GM23338 (cell line): ENCODE data around the gene CXCL9. TPM values are rescaled to one million over a fixed set of nuclear protein-coding genes. Genes with fewer than 3 reads are reported as not detected.

Source experiments
- ATAC-seq: fragments of 200-7000 bp; cut with Tn5 transposase; 3 replicates; pipeline ENCODE4 v1.9.1; 2020
- DNase-seq: peaks from one replicate; pipeline ENCODE4 v3.0.0-alpha.2; 2015; ENCODE audit warnings: low spot score
- H2AFZ ChIP-seq: fragments of 200-600 bp; sonication (generic); 2 replicates; pipeline ENCODE4 v1.8.0; 2016; ENCODE audit warnings: antibody characterized with exemption, mild to moderate bottlenecking, moderate library complexity
- H3F3A ChIP-seq: fragments of 200-600 bp; sonication (generic); replicated peaks from 2 replicates; pipeline ENCODE4 v1.8.0; 2017; ENCODE audit warnings: antibody characterized with exemption, mixed run types, low read depth
- H3K27ac ChIP-seq: fragments of 200-600 bp; sonication (generic); 2 replicates; pipeline ENCODE4 v1.6.1; 2016; ENCODE audit warnings: low read depth
- H3K27me3 ChIP-seq: fragments of 200-600 bp; sonication (generic); 2 replicates; pipeline ENCODE4 v1.8.0; 2016; ENCODE audit warnings: mild to moderate bottlenecking, mixed run types, moderate library complexity; ENCODE audit not compliant: insufficient read depth
- H3K36me3 ChIP-seq: fragments of 200-600 bp; sonication (generic); 2 replicates; pipeline ENCODE4 v1.8.0; 2016; ENCODE audit warnings: mild to moderate bottlenecking; ENCODE audit not compliant: insufficient read depth
- H3K4me1 ChIP-seq: fragments of 200-600 bp; sonication (generic); 2 replicates; pipeline ENCODE4 v1.8.0; 2016; ENCODE audit warnings: mild to moderate bottlenecking, moderate library complexity; ENCODE audit not compliant: insufficient read depth
- H3K4me2 ChIP-seq: fragments of 200-600 bp; sonication (generic); 2 replicates; pipeline ENCODE4 v1.7.1; 2017; ENCODE audit warnings: mixed run types
- H3K4me3 ChIP-seq: fragments of 200-600 bp; sonication (generic); 2 replicates; pipeline ENCODE4 v1.6.1; 2016; ENCODE audit warnings: mixed run types
- H3K79me2 ChIP-seq: fragments of 200-600 bp; sonication (generic); replicated peaks from 2 replicates; pipeline ENCODE4 v1.8.0; 2017; ENCODE audit warnings: mild to moderate bottlenecking; ENCODE audit not compliant: insufficient read depth
- H3K9me2 ChIP-seq: fragments of 200-600 bp; sonication (generic); 2 replicates; pipeline ENCODE4 v1.8.0; 2017; ENCODE audit not compliant: insufficient read depth
- H4K20me1 ChIP-seq: fragments of 200-600 bp; sonication (generic); replicated peaks from 2 replicates; pipeline ENCODE4 v1.8.0; 2017; ENCODE audit warnings: mild to moderate bottlenecking; ENCODE audit not compliant: insufficient read depth
- H3K27ac Mint-ChIP-seq: 2 replicates; pipeline ENCODE4 v1.8.0; 2020; ENCODE audit warnings: inconsistent platforms, mild to moderate bottlenecking, moderate library complexity, mixed read lengths
- H3K27me3 Mint-ChIP-seq: 3 replicates; pipeline ENCODE4 v1.8.0; 2022; ENCODE audit warnings: low read depth, mild to moderate bottlenecking, moderate library complexity, mixed read lengths, inconsistent platforms; ENCODE audit not compliant: insufficient read depth, poor library complexity
- H3K36me3 Mint-ChIP-seq: 3 replicates; pipeline ENCODE4 v1.8.0; 2021; ENCODE audit warnings: low read depth, mild to moderate bottlenecking, inconsistent platforms, moderate library complexity, mixed read lengths
- H3K4me1 Mint-ChIP-seq: 3 replicates; pipeline ENCODE4 v1.8.0; 2020; ENCODE audit warnings: mild to moderate bottlenecking, inconsistent platforms, mixed read lengths
- H3K4me3 Mint-ChIP-seq: 3 replicates; pipeline ENCODE4 v1.8.0; 2021; ENCODE audit warnings: moderate library complexity, mild to moderate bottlenecking, inconsistent platforms, mixed read lengths
- H3K9me3 Mint-ChIP-seq: 3 replicates; pipeline ENCODE4 v1.8.0; 2020; ENCODE audit warnings: moderate library complexity, mild to moderate bottlenecking, inconsistent platforms, mixed read lengths
- CREB1 ChIP-seq: fragments of 250-450 bp; sonication (Bioruptor Pico); IDR thresholded peaks from 2 replicates; pipeline ENCODE4 v1.5.0; 2020; ENCODE audit warnings: low read depth, mild to moderate bottlenecking, moderate library complexity
- CTCF ChIP-seq, 2 experiments: fragments of 200-600 bp in 1 of 2; sonication (generic) in 1 of 2; conservative IDR thresholded peaks; 2 replicates each; pipeline versions ENCODE4 v1.5.1 to v1.6.1; 2016 to 2017; ENCODE audit warnings: antibody characterized with exemption in 2 of 2, low read depth in 2 of 2, mild to moderate bottlenecking in 2 of 2, moderate library complexity in 1 of 2
- ETS1 ChIP-seq: IDR thresholded peaks from 2 replicates; pipeline ENCODE4 v1.6.1; 2016; ENCODE audit warnings: antibody characterized with exemption
- EZH2 ChIP-seq: fragments of 200-600 bp; sonication (generic); IDR thresholded peaks from one replicate; pipeline ENCODE4 v1.8.0; 2017; ENCODE audit warnings: antibody characterized with exemption, mild to moderate bottlenecking, low read depth; ENCODE audit not compliant: unreplicated experiment
- EZH2phosphoT487 ChIP-seq: fragments of 200-600 bp; sonication (generic); IDR thresholded peaks from one replicate; pipeline ENCODE4 v1.8.1; 2018; ENCODE audit warnings: antibody characterized with exemption; ENCODE audit not compliant: unreplicated experiment
- JUNB ChIP-seq: IDR thresholded peaks from one replicate; pipeline ENCODE4 v1.6.1; 2016; ENCODE audit warnings: antibody characterized with exemption; ENCODE audit not compliant: unreplicated experiment
- NANOG ChIP-seq: IDR thresholded peaks from 2 replicates; pipeline ENCODE4 v1.6.1; 2016; ENCODE audit warnings: antibody characterized with exemption, borderline replicate concordance
- POLR2AphosphoS5 ChIP-seq: IDR thresholded peaks from 2 replicates; pipeline ENCODE4 v1.6.1; 2016; ENCODE audit warnings: antibody characterized with exemption, low read depth
- STAT1 ChIP-seq: IDR thresholded peaks from one replicate; pipeline ENCODE4 v1.6.1; 2016; ENCODE audit warnings: antibody characterized with exemption; ENCODE audit not compliant: unreplicated experiment
- ZNF114 ChIP-seq: fragments of 250-450 bp; sonication (Bioruptor Pico); IDR thresholded peaks from 2 replicates; pipeline ENCODE4 v1.5.0; 2020; ENCODE audit warnings: mild to moderate bottlenecking, moderate library complexity
- ZNF331 ChIP-seq: fragments of 250-450 bp; sonication (Bioruptor Pico); IDR thresholded peaks from 2 replicates; pipeline ENCODE4 v1.5.0; 2020; ENCODE audit warnings: low read depth, mild to moderate bottlenecking, moderate library complexity
- polyA plus RNA-seq: library from polyadenylated mRNA; unstranded; fragments of >200 nt; fragmentation: Nextera tagmentation; extraction: Ambion mirVana; gene quantifications from 2 replicates; pipeline ENCODE4 v1.2.1, GENCODE V29; 2016
- total RNA-seq: library from RNA; depleted of rRNA; stranded (reverse); fragments of >200 nt; shearing (Covaris generic); gene quantifications from 2 replicates; pipeline ENCODE4 v1.2.3, GENCODE V29; 2014
- TF ChIP-seq, protein P1 (sequence below): IDR thresholded peaks from one replicate; pipeline ENCODE4 v1.6.1; 2018; ENCODE audit warnings: antibody characterized with exemption; ENCODE audit not compliant: unreplicated experiment
- TF ChIP-seq, protein P2 (sequence below): fragments of 250-450 bp; sonication (Bioruptor Pico); IDR thresholded peaks from 2 replicates; pipeline ENCODE4 v1.5.0; 2020; ENCODE audit warnings: mild to moderate bottlenecking, moderate library complexity

Gene CXCL9
- total and polyA plus RNA-seq, 2 experiments from 2014 or later: not detected

GRCh38 chr4:76001700-76002099, 5.6 kb downstream of the CXCL9 start:
- ATAC-seq (no peak), DNase-seq (no peak)
- Histone ChIP-seq H3K79me2 (no peaks in the 10 kb centered on the region), H2AFZ (peak overlapping the region; percentile 45), H3K27me3 (no peaks in the 10 kb centered on the region), H3K36me3 (no peaks in the 10 kb centered on the region), H3K4me3 (no peak overlapping the region), H4K20me1 (no peaks in the 10 kb centered on the region), H3F3A (no peaks in the 10 kb centered on the region), H3K4me2 (no peak overlapping the region), H3K9me2 (peaks cover 9% of the 10 kb centered on the region; the same call in 1 of the 2 replicates), H3K4me1 (no peaks in the 10 kb centered on the region), H3K27ac (no peak overlapping the region)
- Mint-ChIP-seq H3K4me3 (no peak overlapping the region), H3K4me1 (no peaks in the 10 kb centered on the region), H3K27ac (no peak overlapping the region), H3K9me3 (no peaks in the 10 kb centered on the region), H3K27me3 (peaks cover 6% of the 10 kb centered on the region), H3K36me3 (no peaks in the 10 kb centered on the region)
- TF ChIP-seq CREB1 (CRISPR knock-in tag): no peak
- TF ChIP-seq, protein P1, sequence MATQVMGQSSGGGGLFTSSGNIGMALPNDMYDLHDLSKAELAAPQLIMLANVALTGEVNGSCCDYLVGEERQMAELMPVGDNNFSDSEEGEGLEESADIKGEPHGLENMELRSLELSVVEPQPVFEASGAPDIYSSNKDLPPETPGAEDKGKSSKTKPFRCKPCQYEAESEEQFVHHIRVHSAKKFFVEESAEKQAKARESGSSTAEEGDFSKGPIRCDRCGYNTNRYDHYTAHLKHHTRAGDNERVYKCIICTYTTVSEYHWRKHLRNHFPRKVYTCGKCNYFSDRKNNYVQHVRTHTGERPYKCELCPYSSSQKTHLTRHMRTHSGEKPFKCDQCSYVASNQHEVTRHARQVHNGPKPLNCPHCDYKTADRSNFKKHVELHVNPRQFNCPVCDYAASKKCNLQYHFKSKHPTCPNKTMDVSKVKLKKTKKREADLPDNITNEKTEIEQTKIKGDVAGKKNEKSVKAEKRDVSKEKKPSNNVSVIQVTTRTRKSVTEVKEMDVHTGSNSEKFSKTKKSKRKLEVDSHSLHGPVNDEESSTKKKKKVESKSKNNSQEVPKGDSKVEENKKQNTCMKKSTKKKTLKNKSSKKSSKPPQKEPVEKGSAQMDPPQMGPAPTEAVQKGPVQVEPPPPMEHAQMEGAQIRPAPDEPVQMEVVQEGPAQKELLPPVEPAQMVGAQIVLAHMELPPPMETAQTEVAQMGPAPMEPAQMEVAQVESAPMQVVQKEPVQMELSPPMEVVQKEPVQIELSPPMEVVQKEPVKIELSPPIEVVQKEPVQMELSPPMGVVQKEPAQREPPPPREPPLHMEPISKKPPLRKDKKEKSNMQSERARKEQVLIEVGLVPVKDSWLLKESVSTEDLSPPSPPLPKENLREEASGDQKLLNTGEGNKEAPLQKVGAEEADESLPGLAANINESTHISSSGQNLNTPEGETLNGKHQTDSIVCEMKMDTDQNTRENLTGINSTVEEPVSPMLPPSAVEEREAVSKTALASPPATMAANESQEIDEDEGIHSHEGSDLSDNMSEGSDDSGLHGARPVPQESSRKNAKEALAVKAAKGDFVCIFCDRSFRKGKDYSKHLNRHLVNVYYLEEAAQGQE: no peak
- TF ChIP-seq, protein P2, sequence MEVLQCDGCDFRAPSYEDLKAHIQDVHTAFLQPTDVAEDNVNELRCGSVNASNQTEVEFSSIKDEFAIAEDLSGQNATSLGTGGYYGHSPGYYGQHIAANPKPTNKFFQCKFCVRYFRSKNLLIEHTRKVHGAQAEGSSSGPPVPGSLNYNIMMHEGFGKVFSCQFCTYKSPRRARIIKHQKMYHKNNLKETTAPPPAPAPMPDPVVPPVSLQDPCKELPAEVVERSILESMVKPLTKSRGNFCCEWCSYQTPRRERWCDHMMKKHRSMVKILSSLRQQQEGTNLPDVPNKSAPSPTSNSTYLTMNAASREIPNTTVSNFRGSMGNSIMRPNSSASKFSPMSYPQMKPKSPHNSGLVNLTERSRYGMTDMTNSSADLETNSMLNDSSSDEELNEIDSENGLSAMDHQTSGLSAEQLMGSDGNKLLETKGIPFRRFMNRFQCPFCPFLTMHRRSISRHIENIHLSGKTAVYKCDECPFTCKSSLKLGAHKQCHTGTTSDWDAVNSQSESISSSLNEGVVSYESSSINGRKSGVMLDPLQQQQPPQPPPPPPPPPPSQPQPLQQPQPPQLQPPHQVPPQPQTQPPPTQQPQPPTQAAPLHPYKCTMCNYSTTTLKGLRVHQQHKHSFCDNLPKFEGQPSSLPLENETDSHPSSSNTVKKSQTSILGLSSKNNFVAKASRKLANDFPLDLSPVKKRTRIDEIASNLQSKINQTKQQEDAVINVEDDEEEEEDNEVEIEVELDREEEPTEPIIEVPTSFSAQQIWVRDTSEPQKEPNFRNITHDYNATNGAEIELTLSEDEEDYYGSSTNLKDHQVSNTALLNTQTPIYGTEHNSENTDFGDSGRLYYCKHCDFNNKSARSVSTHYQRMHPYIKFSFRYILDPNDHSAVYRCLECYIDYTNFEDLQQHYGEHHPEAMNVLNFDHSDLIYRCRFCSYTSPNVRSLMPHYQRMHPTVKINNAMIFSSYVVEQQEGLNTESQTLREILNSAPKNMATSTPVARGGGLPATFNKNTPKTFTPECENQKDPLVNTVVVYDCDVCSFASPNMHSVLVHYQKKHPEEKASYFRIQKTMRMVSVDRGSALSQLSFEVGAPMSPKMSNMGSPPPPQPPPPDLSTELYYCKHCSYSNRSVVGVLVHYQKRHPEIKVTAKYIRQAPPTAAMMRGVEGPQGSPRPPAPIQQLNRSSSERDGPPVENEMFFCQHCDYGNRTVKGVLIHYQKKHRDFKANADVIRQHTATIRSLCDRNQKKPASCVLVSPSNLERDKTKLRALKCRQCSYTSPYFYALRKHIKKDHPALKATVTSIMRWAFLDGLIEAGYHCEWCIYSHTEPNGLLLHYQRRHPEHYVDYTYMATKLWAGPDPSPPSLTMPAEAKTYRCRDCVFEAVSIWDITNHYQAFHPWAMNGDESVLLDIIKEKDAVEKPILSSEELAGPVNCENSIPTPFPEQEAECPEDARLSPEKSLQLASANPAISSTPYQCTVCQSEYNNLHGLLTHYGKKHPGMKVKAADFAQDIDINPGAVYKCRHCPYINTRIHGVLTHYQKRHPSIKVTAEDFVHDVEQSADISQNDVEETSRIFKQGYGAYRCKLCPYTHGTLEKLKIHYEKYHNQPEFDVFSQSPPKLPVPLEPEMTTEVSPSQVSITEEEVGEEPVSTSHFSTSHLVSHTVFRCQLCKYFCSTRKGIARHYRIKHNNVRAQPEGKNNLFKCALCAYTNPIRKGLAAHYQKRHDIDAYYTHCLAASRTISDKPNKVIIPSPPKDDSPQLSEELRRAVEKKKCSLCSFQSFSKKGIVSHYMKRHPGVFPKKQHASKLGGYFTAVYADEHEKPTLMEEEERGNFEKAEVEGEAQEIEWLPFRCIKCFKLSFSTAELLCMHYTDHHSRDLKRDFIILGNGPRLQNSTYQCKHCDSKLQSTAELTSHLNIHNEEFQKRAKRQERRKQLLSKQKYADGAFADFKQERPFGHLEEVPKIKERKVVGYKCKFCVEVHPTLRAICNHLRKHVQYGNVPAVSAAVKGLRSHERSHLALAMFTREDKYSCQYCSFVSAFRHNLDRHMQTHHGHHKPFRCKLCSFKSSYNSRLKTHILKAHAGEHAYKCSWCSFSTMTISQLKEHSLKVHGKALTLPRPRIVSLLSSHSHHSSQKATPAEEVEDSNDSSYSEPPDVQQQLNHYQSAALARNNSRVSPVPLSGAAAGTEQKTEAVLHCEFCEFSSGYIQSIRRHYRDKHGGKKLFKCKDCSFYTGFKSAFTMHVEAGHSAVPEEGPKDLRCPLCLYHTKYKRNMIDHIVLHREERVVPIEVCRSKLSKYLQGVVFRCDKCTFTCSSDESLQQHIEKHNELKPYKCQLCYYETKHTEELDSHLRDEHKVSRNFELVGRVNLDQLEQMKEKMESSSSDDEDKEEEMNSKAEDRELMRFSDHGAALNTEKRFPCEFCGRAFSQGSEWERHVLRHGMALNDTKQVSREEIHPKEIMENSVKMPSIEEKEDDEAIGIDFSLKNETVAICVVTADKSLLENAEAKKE (CRISPR knock-in tag): no peak
- TF ChIP-seq ZNF114: no peak
- no peak for TF ChIP-seq EZH2
- no peak for TF ChIP-seq JUNB
- TF ChIP-seq ZNF331: no peak
- no peak for TF ChIP-seq NANOG
- TF ChIP-seq CTCF (conservative IDR thresholded peaks at IDR 0.05; ENCODE audit: low read depth in 2 of 2): no peak
- TF ChIP-seq POLR2AphosphoS5: no peak
- no peak for TF ChIP-seq EZH2phosphoT487
- TF ChIP-seq ETS1: no peak
- TF ChIP-seq STAT1: no peak
